Activated CD4-positive, alpha-beta T cell treated with anti-CD3 and anti-CD28 coated beads for 1 hour (primary cell): ENCODE results near the gene RPS16.
"Not testable (repeated sequence)": the region's sequence is repeated elsewhere in the genome, so short reads cannot be mapped to it uniquely, and the experiment has no call there.

Source experiments
- DNase-seq: peaks from one replicate; pipeline ENCODE4 v3.0.0-alpha.2; 2020

The RPS16 gene

GRCh38 chr19:39435499-39436349 lies at the start of gene RPS16:
TSS of gene RPS16 (minus strand) at chr19:39435949. CDS start at chr19:39435895, 54 bp downstream.
- peak; percentile 99 for DNase-seq

- DNase-seq: no peak
Observed at GRCh38 chr19:39483141-39483540, 47.4 kb upstream of the RPS16 start.

GRCh38 chr19:39481676-39482075 lies 45.9 kb upstream of the RPS16 start:
- no peak for DNase-seq

GRCh38 chr19:39481229-39481545 lies 45.4 kb upstream of the RPS16 start:
- DNase-seq: no peak

- peak; percentile 94 for DNase-seq
Observed at GRCh38 chr19:39480337-39481228, 44.8 kb upstream of the RPS16 start, which contains the start of gene TIMM50. TSS of gene TIMM50 (plus strand) at chr19:39480838. CDS start at chr19:39480854, 16 bp downstream.

- DNase-seq: no peak
Observed at GRCh38 chr19:39479916-39480315, 44.2 kb upstream of the RPS16 start.

- DNase-seq: not testable (repeated sequence)
Observed at GRCh38 chr19:39479319-39479801, 43.6 kb upstream of the RPS16 start.

- no peak for DNase-seq
Observed at GRCh38 chr19:39475748-39476147, 40.0 kb upstream of the RPS16 start.

- peak; percentile 66 for DNase-seq
Observed at GRCh38 chr19:39474139-39474620, 38.4 kb upstream of the RPS16 start.

- DNase-seq: no peak
Observed at GRCh38 chr19:39473443-39473960, 37.8 kb upstream of the RPS16 start.

- DNase-seq: no peak
Observed at GRCh38 chr19:39472746-39473442, 37.1 kb upstream of the RPS16 start.

- DNase-seq: no peak
Observed at GRCh38 chr19:39471756-39472536, 36.2 kb upstream of the RPS16 start.

- DNase-seq: no peak
Observed at GRCh38 chr19:39470724-39471339, 35.1 kb upstream of the RPS16 start.

GRCh38 chr19:39469567-39469966 lies 33.8 kb upstream of the RPS16 start:
- DNase-seq: no peak

GRCh38 chr19:39469036-39469435 lies 33.3 kb upstream of the RPS16 start:
- no peak for DNase-seq

- DNase-seq: no peak
Observed at GRCh38 chr19:39467941-39468340, 32.2 kb upstream of the RPS16 start.

- no peak for DNase-seq
Observed at GRCh38 chr19:39465956-39466747, 30.4 kb upstream of the RPS16 start.

GRCh38 chr19:39463403-39463802 lies 27.7 kb upstream of the RPS16 start:
- DNase-seq: no peak

GRCh38 chr19:39451257-39451656 lies 15.5 kb upstream of the RPS16 start:
- DNase-seq: not testable (repeated sequence)

- no peak for DNase-seq
Observed at GRCh38 chr19:39449116-39449797, 13.5 kb upstream of the RPS16 start.
